Suprapubic skin (tissue), 4 donors: ENCODE measurements around the gene TUT1. TPM values are rescaled to one million over a fixed set of nuclear protein-coding genes. Genes with fewer than 3 reads are reported as not detected.

ENCODE experiments used
- DNase-seq, 2 donors: peaks; one replicate each; pipeline ENCODE4 v3.0.0-alpha.2; 2019; ENCODE audit warnings: low spot score in 2 of 2
- H3K27ac ChIP-seq: fragments of 200-600 bp; sonication (generic); one replicate; pipeline ENCODE4 v1.5.1; 2019
- H3K27me3 ChIP-seq: fragments of 200-600 bp; sonication (generic); one replicate; pipeline ENCODE4 v1.5.1; 2019
- H3K36me3 ChIP-seq: fragments of 200-600 bp; sonication (generic); one replicate; pipeline ENCODE4 v1.5.1; 2019
- H3K4me1 ChIP-seq: fragments of 200-600 bp; sonication (generic); one replicate; pipeline ENCODE4 v1.5.1; 2019
- H3K4me3 ChIP-seq: fragments of 200-600 bp; sonication (generic); one replicate; pipeline ENCODE4 v1.5.1; 2019; ENCODE audit warnings: mild to moderate bottlenecking
- H3K9me3 ChIP-seq: fragments of 200-600 bp; sonication (generic); one replicate; pipeline ENCODE4 v1.5.1; 2019
- CTCF ChIP-seq, 2 donors: fragments of 200-600 bp in 1 of 2; fragments of 450-650 bp in 1 of 2; sonication (generic) in 1 of 2; IDR thresholded peaks; one replicate each; pipeline ENCODE4 v1.5.1; 2016 to 2019; ENCODE audit warnings: antibody characterized with exemption in 2 of 2, mild to moderate bottlenecking in 1 of 2, moderate library complexity in 1 of 2
- EP300 ChIP-seq: sonication (generic); formaldehyde crosslinking; IDR thresholded peaks from one replicate; pipeline ENCODE4 v1.6.1; 2017; ENCODE audit warnings: antibody characterized with exemption
- POLR2A ChIP-seq, 2 donors: fragments of 450-650 bp; IDR thresholded peaks; one replicate each; pipeline ENCODE4 v1.6.1; 2017; ENCODE audit warnings: antibody characterized with exemption in 2 of 2, mild to moderate bottlenecking in 2 of 2, moderate library complexity in 2 of 2
- POLR2AphosphoS5 ChIP-seq, 3 donors: sonication (generic); formaldehyde crosslinking; IDR thresholded peaks; one replicate each; pipeline ENCODE4 v1.6.1; 2017; ENCODE audit warnings: antibody characterized with exemption in 3 of 3
- WGBS: methylation state at CpG from one replicate; pipeline ENCODE4 v1.1.5; 2018; 5-methylcytosine and 5-hydroxymethylcytosine counted together
- total RNA-seq, 4 donors: library from RNA; depleted of rRNA; stranded (reverse); fragments of >200 nt; gene quantifications; one replicate each; pipeline ENCODE4 v1.1.0, GENCODE V29; 2016

TUT1 gene
- total RNA-seq, 4 donors from 2014 or later, result 8.0 to 16.3 (median 12.5) TPM

- H3K9me3 ChIP-seq, result no peaks in the 10 kb centered on the region
- H3K27ac ChIP-seq, result peak overlapping the region; percentile 98
- H3K36me3 ChIP-seq, result peaks cover 20% of the 10 kb centered on the region
- H3K4me1 ChIP-seq, result peaks cover 97% of the 10 kb centered on the region
- no peaks in the 10 kb centered on the region for H3K27me3 ChIP-seq
- WGBS, result 8% methylated on average over 4 of the region's 4 CpGs
- no peak for TF ChIP-seq CTCF (IDR thresholded peaks at IDR 0.05)
- TF ChIP-seq POLR2A (IDR thresholded peaks at IDR 0.05), result no peak
- TF ChIP-seq EP300, result no peak
- TF ChIP-seq POLR2AphosphoS5 (IDR thresholded peaks at IDR 0.05), result no peak
- DNase-seq, result peak in 1 of 2 donors; percentile 74
- H3K4me3 ChIP-seq, result peak overlapping the region; percentile 29
These were observed 35.7 kb downstream of the TUT1 start for GRCh38 chr11:62555464-62556107.

- no peaks in the 10 kb centered on the region for H3K9me3 ChIP-seq
- no peaks in the 10 kb centered on the region for H3K27me3 ChIP-seq
- DNase-seq, result peak in 1 of 2 donors; percentile 85
- TF ChIP-seq POLR2AphosphoS5 (IDR thresholded peaks at IDR 0.05) (no peak), EP300 (no peak), POLR2A (IDR thresholded peaks at IDR 0.05) (no peak), CTCF (IDR thresholded peaks at IDR 0.05) (no peak)
- H3K4me1 ChIP-seq, result peaks cover 95% of the 10 kb centered on the region
- WGBS, result 20% methylated on average over 6 of the region's 7 CpGs
- H3K27ac ChIP-seq, result peak overlapping the region; percentile 98
- H3K4me3 ChIP-seq, result peak overlapping the region; percentile 36
- peaks cover 15% of the 10 kb centered on the region for H3K36me3 ChIP-seq
These were observed 36.7 kb downstream of the TUT1 start for GRCh38 chr11:62554387-62555167.

- H3K36me3 ChIP-seq, result peaks cover 8% of the 10 kb centered on the region
- WGBS, result 45% methylated on average over 8 of the region's 8 CpGs
- peak in 1 of 2 donors; percentile 76 for DNase-seq
- peak overlapping the region; percentile 98 for H3K27ac ChIP-seq
- peak overlapping the region; percentile 36 for H3K4me3 ChIP-seq
- TF ChIP-seq POLR2AphosphoS5 (IDR thresholded peaks at IDR 0.05) (no peak), EP300 (no peak), CTCF (IDR thresholded peaks at IDR 0.05) (no peak), POLR2A (IDR thresholded peaks at IDR 0.05) (no peak)
- no peaks in the 10 kb centered on the region for H3K27me3 ChIP-seq
- H3K4me1 ChIP-seq, result peaks cover 96% of the 10 kb centered on the region
- no peaks in the 10 kb centered on the region for H3K9me3 ChIP-seq
These were observed 37.4 kb downstream of the TUT1 start for GRCh38 chr11:62553839-62554361.

GRCh38 chr11:62553080-62553838 lies 38.1 kb downstream of the TUT1 start:
- Histone ChIP-seq H3K27me3 (no peaks in the 10 kb centered on the region), H3K4me1 (peaks cover 98% of the 10 kb centered on the region), H3K9me3 (no peaks in the 10 kb centered on the region), H3K27ac (peak overlapping the region; percentile 98), H3K4me3 (peak overlapping the region; percentile 36), H3K36me3 (peaks cover 3% of the 10 kb centered on the region)
- DNase-seq, result peak; percentile 93 to 94
- no peak for TF ChIP-seq CTCF (IDR thresholded peaks at IDR 0.05)
- peak in 2 of 3 donors; percentile 36 to 46 for TF ChIP-seq POLR2AphosphoS5 (IDR thresholded peaks at IDR 0.05)
- peak in 1 of 2 donors; percentile 35 for TF ChIP-seq POLR2A (IDR thresholded peaks at IDR 0.05)
- TF ChIP-seq EP300, result no peak
- WGBS, result 4% methylated on average over 15 of the region's 15 CpGs
